Gastrocnemius medialis (tissue), 4 donors: ENCODE results near the gene PLD1. TPM values are rescaled to one million over a fixed set of nuclear protein-coding genes. Genes with fewer than 3 reads are reported as not detected.

Source experiments
- ATAC-seq, 2 donors: fragments of 150-250 bp; one replicate each; pipeline ENCODE4 v1.9.1; 2016
- DNase-seq, 2 donors: peaks; one replicate each; pipeline ENCODE4 v3.0.0-alpha.2; 2019
- H3K27ac ChIP-seq, 4 donors: fragments of 200-600 bp; sonication (generic); 1 replicate in 1 of 4; 2 replicates in 3 of 4; pipeline ENCODE4 v1.5.1; 2016 to 2018; ENCODE audit warnings: mild to moderate bottlenecking in 2 of 4, moderate library complexity in 1 of 4
- H3K27me3 ChIP-seq, 3 donors: fragments of 200-600 bp; sonication (generic) in 2 of 3; 1 replicate in 1 of 3; 2 replicates in 2 of 3; pipeline versions ENCODE4 v1.5.1 to v1.6.0; 2016 to 2019; ENCODE audit warnings: mild to moderate bottlenecking in 1 of 3, moderate library complexity in 1 of 3
- H3K36me3 ChIP-seq, 2 donors: fragments of 200-600 bp; sonication (generic) in 1 of 2; one replicate each; pipeline ENCODE4 v1.5.1; 2017 to 2018
- H3K4me1 ChIP-seq, 2 donors: fragments of 200-600 bp; sonication (generic) in 1 of 2; one replicate each; pipeline ENCODE4 v1.5.1; 2016 to 2017; ENCODE audit warnings: mild to moderate bottlenecking in 2 of 2
- H3K4me3 ChIP-seq, 4 donors: fragments of 200-600 bp; sonication (generic) in 3 of 4; 1 replicate in 1 of 4; 2 replicates in 3 of 4; pipeline ENCODE4 v1.5.1; 2016 to 2019; ENCODE audit warnings: mild to moderate bottlenecking in 2 of 4
- H3K9me3 ChIP-seq, 3 donors: fragments of 200-600 bp; sonication (generic) in 2 of 3; 1 replicate in 1 of 3; 2 replicates in 2 of 3; pipeline ENCODE4 v1.5.1; 2016 to 2019
- CTCF ChIP-seq, 5 experiments: fragments of 450-650 bp in 3 of 5; fragments of 200-600 bp in 2 of 5; sonication (generic) in 2 of 5; IDR thresholded peaks in 4 of 5; conservative IDR thresholded peaks in 1 of 5; 1 replicate in 4 of 5; 2 replicates in 1 of 5; pipeline ENCODE4 v1.5.1; 2016 to 2019; ENCODE audit warnings: antibody characterized with exemption in 5 of 5, mild to moderate bottlenecking in 3 of 5, moderate library complexity in 3 of 5
- POLR2A ChIP-seq, 2 donors: fragments of 450-650 bp; IDR thresholded peaks; one replicate each; pipeline ENCODE4 v1.6.1; 2017; ENCODE audit warnings: antibody characterized with exemption in 2 of 2, mild to moderate bottlenecking in 2 of 2, moderate library complexity in 2 of 2
- in situ Hi-C, 4 donors: fragments of 200-750 bp; cut with MboI; loops; one replicate each; pipeline versions ENCODE4 v1.15.0 to v1.8.0; 2017; ENCODE audit warnings: low sequenced_read_pairs in 4 of 4
- intact Hi-C: fragments of 100-400 bp; cut with DNase I; formaldehyde crosslinking; loops from one replicate; pipeline ENCODE4 v1.15.1; 2023; ENCODE audit warnings: low total_unique reads
- total RNA-seq, 4 donors: library from RNA; depleted of rRNA; stranded (reverse); fragments of >200 nt; gene quantifications; one replicate each; pipeline versions ENCODE4 v1.1.0 to v1.2.3, GENCODE V29; 2016

PLD1 gene
- total RNA-seq, 4 donors from 2014 or later, result 1.9 to 5.6 (median 4.6) TPM

DNA sequence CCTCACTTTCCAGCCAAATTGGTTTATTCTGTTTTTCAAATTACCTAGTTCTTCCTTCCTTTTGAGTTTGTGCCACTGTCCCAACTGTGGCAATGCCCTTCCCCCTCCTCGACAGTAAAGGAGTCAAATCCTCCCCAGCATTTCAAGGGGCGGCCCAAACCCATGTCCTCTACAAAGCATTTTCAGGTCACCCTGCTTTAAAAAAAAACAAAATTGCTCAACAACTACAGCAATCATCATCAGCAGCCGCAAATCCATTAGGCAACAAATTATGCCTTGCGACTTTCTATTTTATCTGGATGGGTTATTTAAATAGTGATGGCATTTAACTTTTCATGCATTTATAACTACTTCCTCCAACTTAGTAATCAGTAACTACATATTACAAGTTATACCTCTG lies 32.7 kb downstream of the PLD1 start:
- no peaks in the 10 kb centered on the region for H3K9me3 ChIP-seq
- in situ Hi-C loops, result no loop called here
- no peaks in the 10 kb centered on the region for H3K4me1 ChIP-seq
- no peak overlapping the region for H3K27ac ChIP-seq
- DNase-seq, result no peak
- TF ChIP-seq POLR2A (IDR thresholded peaks at IDR 0.05) (no peak), CTCF (IDR thresholded peaks at IDR 0.05 in 4 of 5, conservative IDR thresholded peaks at IDR 0.05 in 1 of 5) (no peak)
- H3K4me3 ChIP-seq, result no peak overlapping the region
- no peaks in the 10 kb centered on the region for H3K36me3 ChIP-seq
- H3K27me3 ChIP-seq, result no peaks in the 10 kb centered on the region
- no peak for ATAC-seq
- intact Hi-C loops, result no loop called here

DNA sequence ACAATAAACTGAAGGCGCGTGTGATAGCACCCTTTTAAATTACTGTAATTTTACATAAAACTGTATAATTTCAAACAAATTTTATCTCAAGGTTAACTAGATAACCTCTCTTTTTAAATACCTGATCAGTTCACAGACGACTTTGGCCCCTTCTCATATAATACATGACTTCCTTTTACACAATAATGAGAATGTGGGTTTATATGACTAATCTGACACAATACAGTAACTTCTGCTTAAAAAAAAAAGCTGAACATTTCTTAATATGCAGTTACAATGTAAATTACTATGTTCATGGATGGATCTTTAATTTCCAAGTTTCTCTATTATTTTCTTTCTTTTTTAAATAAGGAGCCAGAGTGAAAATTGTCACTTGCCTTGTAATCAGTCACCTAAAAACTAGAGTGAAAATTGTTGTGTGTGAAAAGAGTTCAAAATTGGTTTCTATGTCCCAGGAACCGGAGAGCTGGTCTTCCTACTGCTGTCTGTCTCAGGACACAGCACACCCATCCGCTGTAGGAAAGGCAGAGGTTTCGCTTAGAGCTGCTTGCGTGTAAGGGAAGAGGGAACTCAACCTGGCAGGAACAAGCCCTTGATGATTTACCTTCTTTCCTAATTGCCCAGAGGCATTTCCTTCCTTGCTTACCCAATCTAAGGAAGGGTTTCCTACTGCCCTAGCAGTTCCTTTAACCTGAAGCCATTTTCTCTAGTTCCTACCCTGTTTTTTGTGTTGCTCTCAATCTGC lies 33.3 kb downstream of the PLD1 start:
- H3K9me3 ChIP-seq, result no peaks in the 10 kb centered on the region
- no peak overlapping the region for H3K4me3 ChIP-seq
- no peak overlapping the region for H3K27ac ChIP-seq
- in situ Hi-C loops, result no loop called here
- H3K4me1 ChIP-seq, result peaks cover 0 to 4% of the 10 kb centered on the region in 2 donors
- DNase-seq (no peak), ATAC-seq (no peak)
- H3K27me3 ChIP-seq, result no peaks in the 10 kb centered on the region
- H3K36me3 ChIP-seq, result no peaks in the 10 kb centered on the region
- intact Hi-C loops, result no loop called here
- TF ChIP-seq POLR2A (IDR thresholded peaks at IDR 0.05) (no peak), CTCF (IDR thresholded peaks at IDR 0.05 in 4 of 5, conservative IDR thresholded peaks at IDR 0.05 in 1 of 5) (no peak)

DNA sequence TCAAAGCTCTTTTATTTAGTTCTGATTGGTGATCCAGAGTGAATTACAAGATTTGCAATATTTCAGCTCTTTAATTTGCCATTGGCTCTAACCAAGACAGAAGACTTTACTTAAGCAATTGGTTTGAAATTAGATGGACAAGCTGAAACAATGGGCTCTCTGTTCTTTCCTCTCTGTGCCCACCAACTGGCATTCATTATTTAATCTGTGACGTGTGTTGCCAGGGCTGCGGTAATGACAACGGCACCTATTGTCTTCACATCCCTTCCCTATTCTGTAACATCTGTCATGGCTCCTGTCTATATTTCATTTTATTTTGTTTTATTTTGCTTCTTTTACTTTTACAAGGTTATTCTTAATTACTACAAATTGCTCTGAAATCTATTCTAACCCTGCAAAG lies 33.9 kb downstream of the PLD1 start:
- no peak for TF ChIP-seq CTCF (IDR thresholded peaks at IDR 0.05 in 4 of 5, conservative IDR thresholded peaks at IDR 0.05 in 1 of 5)
- TF ChIP-seq POLR2A (IDR thresholded peaks at IDR 0.05), result no peak
- Histone ChIP-seq H3K4me1 (peaks cover 0 to 5% of the 10 kb centered on the region in 2 donors), H3K27ac (no peak overlapping the region), H3K4me3 (no peak overlapping the region), H3K27me3 (no peaks in the 10 kb centered on the region), H3K9me3 (no peaks in the 10 kb centered on the region), H3K36me3 (no peaks in the 10 kb centered on the region)
- ATAC-seq, result no peak
- no peak for DNase-seq
- in situ Hi-C loops (no loop called here), intact Hi-C loops (no loop called here)

- TF ChIP-seq CTCF (IDR thresholded peaks at IDR 0.05 in 4 of 5, conservative IDR thresholded peaks at IDR 0.05 in 1 of 5) (no peak), POLR2A (IDR thresholded peaks at IDR 0.05) (no peak)
- ATAC-seq (no peak), DNase-seq (no peak)
- intact Hi-C loops, result no loop called here
- no peak overlapping the region for H3K4me3 ChIP-seq
- no peak overlapping the region for H3K27ac ChIP-seq
- no peaks in the 10 kb centered on the region for H3K27me3 ChIP-seq
- H3K9me3 ChIP-seq, result no peaks in the 10 kb centered on the region
- H3K4me1 ChIP-seq, result peaks cover 0 to 5% of the 10 kb centered on the region in 2 donors
- H3K36me3 ChIP-seq, result no peaks in the 10 kb centered on the region
- in situ Hi-C loops, result no loop called here
Observed at GRCh38 chr3:171775943-171776342, 34.3 kb downstream of the PLD1 start.
